H9 (cell line): ENCODE data around the gene CLUH. TPM values are rescaled to one million over a fixed set of nuclear protein-coding genes. Genes with fewer than 3 reads are reported as not detected.

Experiments
- DNase-seq: peaks from one replicate; pipeline ENCODE4 v3.0.0-alpha.2; 2017
- H2AFZ ChIP-seq: one replicate; pipeline ENCODE4 v1.6.1; 2013; ENCODE audit warnings: mild to moderate bottlenecking, low read length, control low read depth, moderate library complexity
- H2AK5ac ChIP-seq: 2 replicates; pipeline ENCODE4 v1.6.1; 2013; ENCODE audit warnings: low read length, control low read depth, mixed read lengths; ENCODE audit not compliant: insufficient read length
- H2BK120ac ChIP-seq: one replicate; pipeline ENCODE4 v1.6.1; 2013; ENCODE audit warnings: low read depth, mild to moderate bottlenecking, low read length, control low read depth, inconsistent platforms; ENCODE audit not compliant: poor library complexity, severe bottlenecking
- H2BK12ac ChIP-seq: 2 replicates; pipeline ENCODE4 v1.6.1; 2013; ENCODE audit warnings: low read length, control low read depth, mixed read lengths, low read depth; ENCODE audit not compliant: insufficient read length
- H2BK15ac ChIP-seq: 2 replicates; pipeline ENCODE4 v1.6.1; 2013; ENCODE audit warnings: low read depth, low read length, control low read depth
- H2BK20ac ChIP-seq: one replicate; pipeline ENCODE4 v1.6.1; 2013; ENCODE audit warnings: low read depth, mild to moderate bottlenecking, low read length, control low read depth, inconsistent platforms; ENCODE audit not compliant: poor library complexity, severe bottlenecking
- H2BK5ac ChIP-seq: 2 replicates; pipeline ENCODE4 v1.6.1; 2013; ENCODE audit warnings: low read length, control low read depth, mixed read lengths; ENCODE audit not compliant: insufficient read length
- H3K14ac ChIP-seq: 2 replicates; pipeline ENCODE4 v1.6.1; 2013; ENCODE audit warnings: low read length, control low read depth; ENCODE audit not compliant: insufficient read depth
- H3K18ac ChIP-seq: 2 replicates; pipeline ENCODE4 v1.6.1; 2013; ENCODE audit warnings: low read depth, mild to moderate bottlenecking, mixed read lengths, low read length, control low read depth; ENCODE audit not compliant: insufficient read length
- H3K23ac ChIP-seq: 2 replicates; pipeline ENCODE4 v1.6.1; 2013; ENCODE audit warnings: low read length, control low read depth, mixed read lengths, low read depth; ENCODE audit not compliant: insufficient read length
- H3K23me2 ChIP-seq: 2 replicates; pipeline ENCODE4 v1.6.1; 2013; ENCODE audit warnings: low read depth, mild to moderate bottlenecking, mixed read lengths, low read length, control low read depth; ENCODE audit not compliant: insufficient read length, poor library complexity, severe bottlenecking
- H3K27ac ChIP-seq: 2 replicates; pipeline ENCODE4 v1.5.1; 2013; ENCODE audit warnings: low read length, control low read depth, mixed read lengths, low read depth; ENCODE audit not compliant: insufficient read length
- H3K27me3 ChIP-seq: 2 replicates; pipeline ENCODE4 v1.6.1; 2013; ENCODE audit warnings: low read length, control low read depth, inconsistent platforms; ENCODE audit not compliant: insufficient read depth
- H3K4ac ChIP-seq: 2 replicates; pipeline ENCODE4 v1.6.1; 2013; ENCODE audit warnings: low read depth, mild to moderate bottlenecking, control low read depth, inconsistent platforms, low read length, moderate library complexity
- H3K4me1 ChIP-seq: 2 replicates; pipeline ENCODE4 v1.6.1; 2013; ENCODE audit warnings: low read length, control low read depth, inconsistent platforms; ENCODE audit not compliant: insufficient read depth
- H3K4me2 ChIP-seq: 2 replicates; pipeline ENCODE4 v1.6.1; 2013; ENCODE audit warnings: low read length, control low read depth, mixed read lengths; ENCODE audit not compliant: insufficient read length, insufficient read depth
- H3K56ac ChIP-seq: 2 replicates; pipeline ENCODE4 v1.6.1; 2013; ENCODE audit warnings: low read depth, mild to moderate bottlenecking, mixed read lengths, low read length, control low read depth; ENCODE audit not compliant: insufficient read length
- H3K79me1 ChIP-seq: 2 replicates; pipeline ENCODE4 v1.6.1; 2013; ENCODE audit warnings: low read depth, mild to moderate bottlenecking, moderate library complexity, low read length, control low read depth, inconsistent platforms; ENCODE audit not compliant: insufficient read depth, poor library complexity, severe bottlenecking
- H3K79me2 ChIP-seq: 2 replicates; pipeline ENCODE4 v1.6.1; 2013; ENCODE audit warnings: low read length, control low read depth, inconsistent platforms; ENCODE audit not compliant: insufficient read depth
- H3K9ac ChIP-seq: 2 replicates; pipeline ENCODE4 v1.6.1; 2013; ENCODE audit warnings: low read length, control low read depth, mixed read lengths; ENCODE audit not compliant: insufficient read length; ENCODE audit errors: extremely low read depth
- H3K9me3 ChIP-seq: one replicate; pipeline ENCODE4 v1.6.1; 2013; ENCODE audit warnings: low read depth, low read length, inconsistent platforms; ENCODE audit not compliant: control insufficient read depth
- H3T11ph ChIP-seq: one replicate; pipeline ENCODE4 v1.6.1; 2013; ENCODE audit warnings: mild to moderate bottlenecking, low read length, control low read depth, inconsistent platforms
- H4K20me1 ChIP-seq: one replicate; pipeline ENCODE4 v1.6.1; 2013; ENCODE audit not compliant: control insufficient read depth, insufficient read length, insufficient read depth
- H4K5ac ChIP-seq: 2 replicates; pipeline ENCODE4 v1.6.1; 2013; ENCODE audit warnings: low read depth, mild to moderate bottlenecking, mixed read lengths, low read length, control low read depth; ENCODE audit not compliant: insufficient read length
- H4K8ac ChIP-seq: replicated peaks from 2 replicates; pipeline ENCODE4 v1.6.1; 2013; ENCODE audit warnings: low read length, control low read depth, mixed read lengths, low read depth; ENCODE audit not compliant: insufficient read length
- H4K91ac ChIP-seq: 2 replicates; pipeline ENCODE4 v1.6.1; 2013; ENCODE audit warnings: low read depth, mild to moderate bottlenecking, moderate library complexity, mixed read lengths, low read length, control low read depth; ENCODE audit not compliant: insufficient read length
- H3K27ac Mint-ChIP-seq, 3 experiments: 2 replicates in 2 of 3; 3 replicates in 1 of 3; pipeline ENCODE4 v1.8.0; 2020 to 2021; ENCODE audit warnings: mixed read lengths in 3 of 3, mild to moderate bottlenecking in 1 of 3, moderate library complexity in 1 of 3
- H3K27me3 Mint-ChIP-seq: 2 replicates; pipeline ENCODE4 v1.8.0; 2021; ENCODE audit warnings: low read depth, mild to moderate bottlenecking, moderate library complexity, mixed read lengths
- H3K36me3 Mint-ChIP-seq, 3 experiments: 2 replicates in 2 of 3; 3 replicates in 1 of 3; pipeline ENCODE4 v1.8.0; 2020 to 2021; ENCODE audit warnings: low read depth in 3 of 3, mixed read lengths in 3 of 3; ENCODE audit not compliant: insufficient read depth in 1 of 3
- H3K4me1 Mint-ChIP-seq, 2 experiments: 2 replicates each; pipeline ENCODE4 v1.8.0; 2020; ENCODE audit warnings: mixed read lengths in 2 of 2
- H3K4me3 Mint-ChIP-seq, 2 experiments: 2 replicates in 1 of 2; 3 replicates in 1 of 2; pipeline ENCODE4 v1.8.0; 2020 to 2021; ENCODE audit warnings: mild to moderate bottlenecking in 2 of 2, mixed read lengths in 2 of 2, moderate library complexity in 1 of 2
- H3K9me3 Mint-ChIP-seq, 2 experiments: 2 replicates in 1 of 2; 3 replicates in 1 of 2; pipeline ENCODE4 v1.8.0; 2020; ENCODE audit warnings: mild to moderate bottlenecking in 2 of 2, mixed read lengths in 2 of 2, moderate library complexity in 1 of 2
- WGBS: extraction: QIAGEN DNeasy Blood & Tissue Kit; methylation state at CpG from one replicate; pipeline ENCODE4 v1.1.7; 2013; ENCODE audit warnings: missing lambda C conversion rate, low lambda C conversion rate, mixed read lengths; ENCODE audit not compliant: insufficient read length; ENCODE audit errors: extremely low coverage; 5-methylcytosine and 5-hydroxymethylcytosine counted together
- total RNA-seq: library from RNA; stranded (reverse); gene quantifications from 2 replicates; pipeline ENCODE4 v1.2.1, GENCODE V29; 2021
- TF ChIP-seq, protein P1 (sequence below): fragments of 200-600 bp; sonication (generic); conservative IDR thresholded peaks from 3 replicates; pipeline ENCODE4 v1.8.0; 2021; ENCODE audit warnings: antibody characterized with exemption, mild to moderate bottlenecking

Gene CLUH
- total RNA-seq, 1 experiment from 2014 or later, result 91.3 TPM

DNA sequence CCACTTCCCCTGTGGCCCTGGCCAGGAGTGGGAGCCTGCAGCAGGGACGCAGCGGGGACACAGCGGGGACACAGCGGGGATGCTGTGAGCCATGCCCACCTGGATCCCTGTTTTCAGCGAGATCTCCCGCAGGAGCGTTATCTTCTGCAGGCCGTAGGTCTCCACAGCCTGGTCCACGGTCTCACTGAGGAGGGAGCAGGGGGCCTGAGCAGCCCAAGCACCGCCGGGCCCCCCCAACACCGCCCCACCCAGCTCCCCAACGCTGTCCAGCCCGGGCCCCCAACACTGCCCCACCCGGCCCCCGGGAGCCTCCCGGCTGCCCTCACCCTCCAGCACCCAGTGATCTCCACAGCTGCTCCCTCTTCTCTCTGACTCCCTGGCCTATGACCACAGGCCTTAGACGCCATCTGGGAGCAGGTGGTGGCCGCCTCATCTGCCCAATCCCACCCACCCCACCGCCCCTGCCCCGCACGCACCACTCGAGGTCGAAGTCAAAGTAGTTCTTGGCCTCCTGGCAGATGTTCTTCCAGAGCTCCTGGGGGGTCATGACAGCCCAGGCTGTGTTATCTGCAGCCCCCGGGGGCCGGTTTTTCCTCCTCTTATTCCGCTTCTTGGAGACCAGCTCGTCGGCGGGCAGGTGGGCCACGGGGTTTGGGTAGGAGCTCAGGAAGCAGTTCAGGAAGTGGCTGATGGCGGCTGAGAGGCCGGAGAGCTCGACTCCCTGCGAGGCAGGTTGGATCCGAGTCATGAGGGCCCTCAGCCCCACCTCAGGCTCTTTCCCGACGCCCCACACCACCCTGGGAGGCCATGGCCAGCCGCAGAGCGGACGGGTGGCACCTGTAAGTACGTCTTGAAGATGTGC lies 17.0 kb downstream of the CLUH start:
- Histone ChIP-seq H3K23me2 (no peaks in the 10 kb centered on the region), H3K9me3 (no peaks in the 10 kb centered on the region), H2BK120ac (no peak overlapping the region), H4K91ac (no peak overlapping the region), H2BK5ac (no peak overlapping the region), H4K20me1 (no peaks in the 10 kb centered on the region), H4K5ac (no peak overlapping the region), H2AFZ (no peak overlapping the region), H3K79me1 (no peaks in the 10 kb centered on the region), H3K18ac (no peak overlapping the region), H3K4ac (no peak overlapping the region), H3K56ac (no peak overlapping the region), H3K9ac (no peak overlapping the region), H3K27ac (no peak overlapping the region), H2AK5ac (no peak overlapping the region), H2BK20ac (no peak overlapping the region), H3K14ac (no peak overlapping the region), H3K4me2 (no peak overlapping the region), H3K23ac (no peak overlapping the region), H2BK12ac (no peak overlapping the region), H3K79me2 (no peaks in the 10 kb centered on the region), H3K27me3 (no peaks in the 10 kb centered on the region), H4K8ac (no peak overlapping the region), H2BK15ac (no peak overlapping the region), H3T11ph (no peak overlapping the region), H3K4me1 (no peaks in the 10 kb centered on the region)
- Mint-ChIP-seq H3K27me3 (no peaks in the 10 kb centered on the region), H3K27ac (no peak overlapping the region), H3K4me1 (no peaks in the 10 kb centered on the region; a peak in 1 of 4 replicates), H3K4me3 (no peak overlapping the region), H3K9me3 (no peaks in the 10 kb centered on the region), H3K36me3 (peaks cover 10 to 43% (median 32%) of the 10 kb centered on the region in 3 experiments; a peak in 6 of 7 replicates)
- no CpG with 5 or more reads among the region's 42 CpGs for WGBS
- TF ChIP-seq, protein P1, sequence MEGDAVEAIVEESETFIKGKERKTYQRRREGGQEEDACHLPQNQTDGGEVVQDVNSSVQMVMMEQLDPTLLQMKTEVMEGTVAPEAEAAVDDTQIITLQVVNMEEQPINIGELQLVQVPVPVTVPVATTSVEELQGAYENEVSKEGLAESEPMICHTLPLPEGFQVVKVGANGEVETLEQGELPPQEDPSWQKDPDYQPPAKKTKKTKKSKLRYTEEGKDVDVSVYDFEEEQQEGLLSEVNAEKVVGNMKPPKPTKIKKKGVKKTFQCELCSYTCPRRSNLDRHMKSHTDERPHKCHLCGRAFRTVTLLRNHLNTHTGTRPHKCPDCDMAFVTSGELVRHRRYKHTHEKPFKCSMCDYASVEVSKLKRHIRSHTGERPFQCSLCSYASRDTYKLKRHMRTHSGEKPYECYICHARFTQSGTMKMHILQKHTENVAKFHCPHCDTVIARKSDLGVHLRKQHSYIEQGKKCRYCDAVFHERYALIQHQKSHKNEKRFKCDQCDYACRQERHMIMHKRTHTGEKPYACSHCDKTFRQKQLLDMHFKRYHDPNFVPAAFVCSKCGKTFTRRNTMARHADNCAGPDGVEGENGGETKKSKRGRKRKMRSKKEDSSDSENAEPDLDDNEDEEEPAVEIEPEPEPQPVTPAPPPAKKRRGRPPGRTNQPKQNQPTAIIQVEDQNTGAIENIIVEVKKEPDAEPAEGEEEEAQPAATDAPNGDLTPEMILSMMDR, result no peak
- no peak for DNase-seq
